A549 (cell line): ENCODE measurements around the gene TTC24.

Source experiments
- CBX8 ChIP-seq: fragments of 200-600 bp; sonication (generic); IDR thresholded peaks from 2 replicates; pipeline ENCODE4 v1.6.1; 2016
- CEBPB ChIP-seq, 2 experiments: fragments of >200 bp in 1 of 2; sonication (Bioruptor Twin) in 1 of 2; formaldehyde crosslinking in 1 of 2; IDR thresholded peaks; 2 replicates each; pipeline ENCODE4 v1.6.1; 2012 to 2016
- CTCF ChIP-seq: fragments of >200 bp; sonication (Bioruptor Twin); formaldehyde crosslinking; IDR thresholded peaks from 3 replicates; pipeline ENCODE4 v1.5.1; 2016
- EP300 ChIP-seq, 2 experiments: fragments of >200 bp; sonication (Bioruptor Twin); formaldehyde crosslinking; IDR thresholded peaks; 2 replicates in 1 of 2; 3 replicates in 1 of 2; pipeline ENCODE4 v1.6.1; 2016 to 2017
- HMGXB4 ChIP-seq: fragments of 250-450 bp; sonication (Bioruptor Pico); IDR thresholded peaks from 2 replicates; pipeline ENCODE4 v1.5.0; 2021; ENCODE audit warnings: mild to moderate bottlenecking, moderate library complexity, borderline replicate concordance
- JUN ChIP-seq, 2 experiments: fragments of >200 bp; sonication (Bioruptor Twin); formaldehyde crosslinking; IDR thresholded peaks; 2 replicates in 1 of 2; 3 replicates in 1 of 2; pipeline ENCODE4 v1.6.1; 2016 to 2017
- KDM5A ChIP-seq: fragments of 200-600 bp; sonication (generic); IDR thresholded peaks from 2 replicates; pipeline ENCODE4 v1.6.1; 2016; ENCODE audit warnings: antibody characterized with exemption, mild to moderate bottlenecking
- MAFK ChIP-seq: fragments of 450-650 bp; IDR thresholded peaks from 2 replicates; pipeline ENCODE4 v1.6.1; 2014; ENCODE audit not compliant: partially characterized antibody
- NR3C1 ChIP-seq: fragments of >200 bp; sonication (Bioruptor Twin); formaldehyde crosslinking; IDR thresholded peaks from 3 replicates; pipeline ENCODE4 v1.6.1; 2017
- POLR2A ChIP-seq: IDR thresholded peaks from 2 replicates; pipeline ENCODE4 v1.6.1; 2012; ENCODE audit warnings: mild to moderate bottlenecking, low read length
- RFX5 ChIP-seq: fragments of 450-650 bp; IDR thresholded peaks from 2 replicates; pipeline ENCODE4 v1.7.1; 2014; ENCODE audit warnings: antibody characterized with exemption, mild to moderate bottlenecking, moderate library complexity
- TFCP2L1 ChIP-seq: fragments of 250-450 bp; sonication (Bioruptor Pico); IDR thresholded peaks from 2 replicates; pipeline ENCODE4 v1.5.0; 2021; ENCODE audit warnings: mild to moderate bottlenecking

- no peak for TF ChIP-seq EP300 (IDR thresholded peaks at IDR 0.05)
- no peak for TF ChIP-seq CTCF
- TF ChIP-seq POLR2A = no peak
- peak; percentile 88 for TF ChIP-seq KDM5A
- no peak for TF ChIP-seq HMGXB4 (CRISPR knock-in tag)
- TF ChIP-seq CEBPB (IDR thresholded peaks at IDR 0.05) = no peak
- no peak for TF ChIP-seq TFCP2L1 (CRISPR knock-in tag)
- no peak for TF ChIP-seq NR3C1
- TF ChIP-seq RFX5 = no peak
- TF ChIP-seq CBX8 = no peak
- TF ChIP-seq JUN (IDR thresholded peaks at IDR 0.05) = no peak; a peak in 1 of 5 replicates
- TF ChIP-seq MAFK = no peak
Observed at GRCh38 chr1:156571919-156572662, 7.4 kb upstream of the TTC24 start, which contains the start of gene IQGAP3.
